HG03039 (cell line): Measurements from ENCODE around the gene PAK1IP1.
A peak's percentile ranks its signal among the peaks of the same experiment; 100 is the strongest.
"Not testable (repeated sequence)": the region's sequence is repeated elsewhere in the genome, so short reads cannot be mapped to it uniquely, and the experiment has no call there.

ENCODE experiments used
- ATAC-seq: cut with Tn5 transposase; IDR thresholded peaks from one replicate; pipeline ENCODE4 v1.9.1; 2021; ENCODE audit warnings: mild to moderate bottlenecking, moderate library complexity; ENCODE audit not compliant: unreplicated experiment

PAK1IP1 gene, protein sequence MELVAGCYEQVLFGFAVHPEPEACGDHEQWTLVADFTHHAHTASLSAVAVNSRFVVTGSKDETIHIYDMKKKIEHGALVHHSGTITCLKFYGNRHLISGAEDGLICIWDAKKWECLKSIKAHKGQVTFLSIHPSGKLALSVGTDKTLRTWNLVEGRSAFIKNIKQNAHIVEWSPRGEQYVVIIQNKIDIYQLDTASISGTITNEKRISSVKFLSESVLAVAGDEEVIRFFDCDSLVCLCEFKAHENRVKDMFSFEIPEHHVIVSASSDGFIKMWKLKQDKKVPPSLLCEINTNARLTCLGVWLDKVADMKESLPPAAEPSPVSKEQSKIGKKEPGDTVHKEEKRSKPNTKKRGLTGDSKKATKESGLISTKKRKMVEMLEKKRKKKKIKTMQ

GRCh38 chr6:10694302-10695085, at the start of gene PAK1IP1, which contains the start of gene C6orf52:
PAK1IP1 (plus strand) TSS chr6:10694972; CDS start chr6:10694986, 14 bp downstream.
C6orf52 (minus strand) TSS chr6:10694616; CDS start chr6:10687550, 7,066 bp downstream.
- peak; percentile 96 for ATAC-seq

- ATAC-seq, result no peak
Observed at GRCh38 chr6:10655508-10656055, 39.2 kb upstream of the PAK1IP1 start.

GRCh38 chr6:10658910-10659698, 35.7 kb upstream of the PAK1IP1 start:
- ATAC-seq, result no peak

DNA sequence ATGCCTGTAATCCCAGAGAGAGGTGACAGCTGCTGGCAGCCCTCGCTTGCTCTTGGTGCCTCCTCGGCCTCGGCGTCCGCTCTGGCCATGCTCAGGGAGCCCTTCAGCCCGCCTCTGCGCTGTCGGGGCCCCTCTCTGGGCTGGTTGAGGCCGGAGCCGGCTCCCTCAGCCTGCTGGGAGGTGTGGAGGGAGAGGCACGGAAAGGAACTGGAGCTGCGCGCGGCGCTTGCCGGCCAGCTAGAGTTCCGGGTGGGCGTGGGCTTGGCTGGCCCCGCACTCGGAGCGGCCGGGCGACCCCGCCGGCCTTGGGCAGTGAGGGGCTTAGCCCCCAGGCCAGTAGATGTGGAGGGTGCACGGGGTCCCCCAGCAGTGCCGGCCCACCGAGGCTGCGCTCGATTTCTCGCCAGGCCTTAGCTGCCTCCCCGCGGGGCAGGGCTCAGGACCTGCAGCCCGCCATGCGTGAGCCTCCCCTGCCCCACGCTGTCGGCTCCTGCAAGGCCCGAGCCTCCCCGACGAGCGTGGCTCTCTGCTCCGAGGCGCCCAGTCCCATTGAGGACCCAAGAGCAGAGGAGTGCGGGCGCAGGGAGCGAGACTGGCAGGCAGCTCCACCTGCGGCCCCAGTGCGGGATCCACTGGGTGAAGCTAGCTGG, 34.9 kb upstream of the PAK1IP1 start:
- no peak for ATAC-seq

DNA sequence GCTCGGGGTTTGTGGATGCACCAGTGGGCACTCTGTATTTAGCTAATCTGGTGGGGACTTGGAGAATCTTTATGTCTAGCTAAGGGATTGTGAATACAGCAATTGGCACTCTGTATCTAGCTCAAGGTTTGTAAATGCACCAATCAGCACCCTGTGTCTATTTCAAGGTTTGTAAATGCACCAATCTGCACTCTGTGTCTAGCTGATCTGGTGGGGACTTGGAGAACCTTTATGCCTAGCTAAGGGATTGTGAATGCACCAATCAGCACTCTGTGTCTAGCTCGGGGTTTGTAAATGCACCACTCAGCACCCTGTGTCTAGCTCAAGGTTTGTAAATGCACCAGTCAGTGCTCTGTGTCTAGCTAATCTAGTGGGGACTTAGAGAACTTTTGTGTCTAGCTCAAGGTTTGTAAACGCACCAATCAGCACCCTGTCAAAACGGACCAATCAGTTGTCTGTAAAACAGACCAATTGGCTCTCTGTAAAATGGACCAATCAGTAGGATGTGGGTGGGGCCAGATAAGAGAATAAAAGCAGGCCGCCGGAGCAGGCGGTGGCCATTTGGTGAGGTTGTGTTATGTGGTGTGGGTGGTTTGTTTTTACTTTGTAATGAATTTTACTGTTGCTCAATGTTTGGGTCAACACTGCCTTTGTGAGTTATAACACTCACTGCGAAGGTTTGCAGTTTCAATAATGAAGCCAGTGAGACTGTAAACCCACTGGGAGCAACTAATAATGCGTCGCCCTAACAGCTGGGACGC, 34.2 kb upstream of the PAK1IP1 start:
- not testable (repeated sequence) for ATAC-seq

DNA sequence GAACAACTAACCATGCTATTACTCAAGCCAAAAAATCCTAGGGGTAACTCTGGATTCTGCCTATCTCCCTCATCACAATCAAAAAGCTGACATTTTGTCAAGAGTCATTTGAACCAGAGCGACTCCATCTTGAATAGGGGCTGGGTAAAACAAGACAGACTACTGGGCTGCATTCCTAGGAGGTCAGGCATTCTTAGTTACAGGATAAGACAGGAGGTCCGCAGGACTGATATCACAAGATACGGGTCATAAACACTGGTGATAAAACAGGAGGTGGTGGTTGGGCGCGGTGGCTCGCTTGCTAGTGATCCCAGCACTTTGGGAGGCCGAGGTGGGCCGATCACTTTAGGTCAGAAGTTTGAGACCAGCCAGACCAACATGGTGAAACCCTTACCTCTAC, 32.6 kb upstream of the PAK1IP1 start:
- ATAC-seq, result no peak

GRCh38 chr6:10662742-10663141, 32.0 kb upstream of the PAK1IP1 start:
- ATAC-seq, result no peak

- not testable (repeated sequence) for ATAC-seq
Observed at GRCh38 chr6:10665595-10665994, 29.2 kb upstream of the PAK1IP1 start.

- ATAC-seq, result no peak
Observed at GRCh38 chr6:10668126-10668917, 26.4 kb upstream of the PAK1IP1 start.

GRCh38 chr6:10676403-10676802, 18.4 kb upstream of the PAK1IP1 start:
- ATAC-seq, result no peak

- ATAC-seq, result no peak
Observed at GRCh38 chr6:10678456-10678855, 16.3 kb upstream of the PAK1IP1 start.

GRCh38 chr6:10681795-10682194, 13.0 kb upstream of the PAK1IP1 start:
- ATAC-seq, result no peak

- ATAC-seq, result no peak
Observed at GRCh38 chr6:10682355-10682988, 12.3 kb upstream of the PAK1IP1 start.

GRCh38 chr6:10684618-10685017, 10.2 kb upstream of the PAK1IP1 start:
- ATAC-seq, result no peak

DNA sequence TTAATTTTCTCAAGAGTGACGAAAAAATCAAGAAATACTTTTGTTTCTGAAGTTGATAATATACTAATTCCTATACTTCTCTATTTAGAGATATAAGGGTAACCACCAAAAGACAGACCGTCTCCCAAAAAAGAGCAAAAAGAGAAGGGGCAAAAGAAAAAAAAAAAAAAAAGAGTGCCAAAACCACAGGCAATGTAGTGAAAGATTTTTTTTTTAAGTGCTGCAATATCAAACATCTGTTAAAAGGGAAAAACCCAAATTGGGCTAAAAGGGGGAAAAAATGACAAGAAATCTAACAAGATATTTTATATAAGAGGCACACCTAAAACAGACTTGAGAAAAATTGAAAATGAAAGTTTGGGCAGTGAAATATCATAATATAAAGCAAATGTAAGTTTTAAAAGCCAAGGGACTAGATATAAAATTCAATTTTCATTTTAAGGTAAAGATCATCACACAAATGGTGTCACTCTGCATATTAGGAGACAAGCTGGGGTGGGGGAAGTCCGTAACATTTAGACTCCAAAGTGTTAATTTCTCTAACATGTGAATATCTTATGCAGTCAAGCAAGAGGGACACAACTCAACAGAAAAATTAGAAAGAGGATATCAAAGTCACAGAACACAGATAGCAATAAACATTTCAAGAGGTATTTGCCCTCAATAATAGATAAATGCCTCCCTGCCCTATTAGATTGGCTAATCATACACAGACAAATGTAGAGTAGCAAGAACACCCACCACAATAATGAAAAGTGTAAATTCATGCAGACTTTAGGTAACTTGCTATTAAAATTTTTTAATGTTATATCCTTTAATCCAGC, 9.5 kb upstream of the PAK1IP1 start:
- ATAC-seq, result no peak

DNA sequence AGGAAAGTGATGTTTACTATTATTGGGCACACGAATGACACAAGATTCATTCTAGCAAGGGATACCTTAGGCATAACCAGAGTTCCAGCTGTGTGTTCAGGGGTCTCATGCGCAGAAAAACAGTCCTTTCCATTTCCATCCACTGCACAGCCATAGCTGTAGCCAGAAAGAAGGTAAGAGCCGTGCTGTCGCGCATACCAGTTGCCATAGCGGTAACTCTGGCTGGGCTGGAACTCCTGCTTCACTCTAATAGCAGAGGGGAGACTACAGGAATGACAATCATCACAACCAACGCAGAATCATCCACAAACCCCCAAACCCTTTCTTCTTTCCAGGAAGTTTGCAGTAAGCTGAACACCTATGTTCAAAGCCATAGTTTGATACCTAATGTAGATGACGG, 7.9 kb upstream of the PAK1IP1 start:
- no peak for ATAC-seq

- ATAC-seq, result no peak
Observed at GRCh38 chr6:10687582-10687981, 7.2 kb upstream of the PAK1IP1 start.
